ENCODE results near the gene GZMB.
"Not testable (repeated sequence)": the region's sequence is repeated elsewhere in the genome, so short reads cannot be mapped to it uniquely, and the experiment has no call there.

The GZMB gene

GRCh38 chr14:24584402-24584801 is 49.6 kb downstream of the GZMB start:
- H3K4me1 ChIP-seq (ENCODE audit: control insufficient read depth in 2 of 2, insufficient read depth in 1 of 2, low read depth in 1 of 2, low read length in 2 of 2); H3K14ac ChIP-seq (ENCODE audit: low read length); H3K18ac ChIP-seq (ENCODE audit: low read length); DNase-seq (ENCODE audit: low spot score); H4K8ac ChIP-seq (ENCODE audit: low read depth, low read length); H2AFZ ChIP-seq (ENCODE audit: low read length); H3K36me3 ChIP-seq (replicated peaks in 1 of 2; ENCODE audit: control insufficient read depth in 2 of 2, insufficient read depth in 2 of 2, low read length in 2 of 2); H3K4me3 ChIP-seq (ENCODE audit: low read length in 2 of 2); H3K4me2 ChIP-seq (ENCODE audit: insufficient read depth, low read length, poor library complexity, severe bottlenecking); H3K79me1 ChIP-seq (ENCODE audit: low read depth, low read length); H2BK5ac ChIP-seq (ENCODE audit: low read length); H2BK12ac ChIP-seq (ENCODE audit: low read length); H3K4ac ChIP-seq (ENCODE audit: low read length); H3K9ac ChIP-seq (ENCODE audit: low read depth, low read length, poor library complexity); H3K27me3 ChIP-seq (ENCODE audit: control insufficient read depth in 3 of 3, insufficient read depth in 3 of 3, low read depth in 1 of 3, low read length in 3 of 3); H2BK120ac ChIP-seq (ENCODE audit: low read depth, low read length); H4K91ac ChIP-seq (ENCODE audit: low read depth, low read length, poor library complexity); H2BK15ac ChIP-seq (ENCODE audit: low read length); H3K27ac ChIP-seq (replicated peaks; ENCODE audit: low read length); H2AK5ac ChIP-seq (ENCODE audit: low read depth, low read length); H3K23ac ChIP-seq (ENCODE audit: low read depth, low read length, poor library complexity); H3K9me3 ChIP-seq (replicated peaks in 1 of 2; ENCODE audit: control insufficient read depth in 2 of 2, insufficient read depth in 1 of 2, low read depth in 1 of 2, low read length in 2 of 2): not testable (repeated sequence)
- no CpG with 5 or more reads among the region's 3 CpGs for WGBS, 2 donors (ENCODE audit: extremely low coverage in 2 of 2, insufficient read length in 2 of 2, insufficient replicate concordance in 1 of 2)
